GM19328 (cell line): Measurements from ENCODE around the gene SCN1B.
"Not testable (repeated sequence)": the region's sequence is repeated elsewhere in the genome, so short reads cannot be mapped to it uniquely, and the experiment has no call there.

Experiments used
- ATAC-seq: cut with Tn5 transposase; IDR thresholded peaks from one replicate; pipeline ENCODE4 v1.9.1; 2021; ENCODE audit warnings: mild to moderate bottlenecking, moderate library complexity; ENCODE audit not compliant: unreplicated experiment

Gene SCN1B

DNA sequence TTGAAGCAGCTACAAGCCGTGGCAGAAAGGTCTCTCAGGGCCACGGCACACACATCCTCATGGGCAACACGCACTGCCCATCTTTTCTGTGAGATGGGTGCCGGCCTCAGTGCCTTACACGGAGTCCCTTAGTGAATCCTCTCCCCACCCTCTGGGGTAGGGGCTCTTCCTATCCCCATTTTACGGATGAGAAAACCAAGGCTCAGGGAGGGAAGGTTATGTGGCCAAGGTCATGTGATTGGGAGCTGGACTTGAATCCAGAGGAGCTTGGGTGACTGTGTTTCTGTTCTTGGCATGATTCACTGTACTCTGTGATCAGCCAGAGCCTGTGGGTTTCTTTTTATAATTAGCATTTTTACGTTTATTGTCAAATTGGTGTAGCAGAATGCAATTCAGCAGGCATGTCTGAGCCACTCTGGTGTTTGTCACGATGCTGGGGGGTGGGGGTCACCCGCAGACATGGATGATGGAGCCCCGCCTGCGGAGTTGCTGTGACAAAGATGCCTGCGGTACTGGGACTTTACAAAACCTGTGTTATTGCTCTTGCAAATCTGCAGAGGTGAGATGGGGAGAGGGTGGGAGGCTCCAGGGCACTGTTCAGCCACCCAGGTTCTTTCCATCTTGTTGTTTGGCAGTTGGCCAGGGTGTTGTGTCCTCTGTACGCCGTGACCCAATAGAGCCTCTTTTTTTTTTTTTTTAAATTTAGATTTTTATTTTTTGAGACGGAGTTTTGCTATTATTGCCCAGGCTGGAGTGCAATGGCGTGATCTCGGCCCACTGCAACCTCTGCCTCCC is 4.5 kb downstream of the SCN1B start:
- ATAC-seq = no peak

DNA sequence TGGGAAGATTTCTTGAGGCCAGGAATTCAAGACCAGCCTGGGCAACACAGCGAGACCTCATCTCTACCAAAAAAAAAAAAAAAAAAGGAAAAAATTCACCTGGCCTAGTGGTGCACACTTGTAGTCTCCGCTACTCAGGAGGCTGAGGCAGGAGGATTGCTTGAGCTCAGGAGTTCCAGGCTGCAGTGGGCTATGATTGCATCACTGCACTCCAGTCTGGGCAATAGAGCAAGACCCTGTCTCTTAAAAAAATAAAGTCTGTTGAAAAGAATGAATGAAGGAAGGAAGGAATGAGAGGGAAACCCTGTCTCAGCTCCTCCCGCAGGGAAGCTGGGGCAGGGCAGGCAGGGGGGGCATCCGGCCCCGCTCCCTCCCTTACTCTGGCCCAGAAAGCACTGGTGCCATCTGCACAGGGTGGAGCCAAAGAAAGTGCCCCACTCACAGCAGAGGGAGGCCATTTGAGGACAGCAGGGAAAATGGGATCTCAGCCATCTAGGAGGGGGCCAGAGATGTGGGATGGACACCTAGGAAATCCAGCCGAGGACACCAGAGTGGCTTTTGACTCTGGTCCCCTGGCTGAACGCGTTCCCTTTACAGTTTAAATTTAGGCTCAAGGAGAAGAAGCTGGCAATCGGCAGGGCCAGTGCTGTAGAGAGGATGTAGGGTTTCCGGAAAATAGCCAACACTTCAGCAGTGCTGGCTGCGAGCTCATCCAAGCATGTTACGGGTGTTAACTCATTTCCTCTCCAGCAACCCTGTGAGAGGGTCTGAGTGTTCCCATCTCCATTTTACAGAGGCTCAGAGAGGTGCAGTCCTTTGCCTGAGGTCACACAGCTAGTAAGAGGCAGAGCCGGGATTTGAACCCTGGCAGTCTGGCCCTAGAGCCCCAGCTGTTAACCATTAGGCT is 7.7 kb downstream of the SCN1B start:
- ATAC-seq = no peak

GRCh38 chr19:35038623-35039512 is 8.6 kb downstream of the SCN1B start:
- no peak for ATAC-seq

GRCh38 chr19:35039881-35040825 is 9.9 kb downstream of the SCN1B start:
- ATAC-seq = no peak

DNA sequence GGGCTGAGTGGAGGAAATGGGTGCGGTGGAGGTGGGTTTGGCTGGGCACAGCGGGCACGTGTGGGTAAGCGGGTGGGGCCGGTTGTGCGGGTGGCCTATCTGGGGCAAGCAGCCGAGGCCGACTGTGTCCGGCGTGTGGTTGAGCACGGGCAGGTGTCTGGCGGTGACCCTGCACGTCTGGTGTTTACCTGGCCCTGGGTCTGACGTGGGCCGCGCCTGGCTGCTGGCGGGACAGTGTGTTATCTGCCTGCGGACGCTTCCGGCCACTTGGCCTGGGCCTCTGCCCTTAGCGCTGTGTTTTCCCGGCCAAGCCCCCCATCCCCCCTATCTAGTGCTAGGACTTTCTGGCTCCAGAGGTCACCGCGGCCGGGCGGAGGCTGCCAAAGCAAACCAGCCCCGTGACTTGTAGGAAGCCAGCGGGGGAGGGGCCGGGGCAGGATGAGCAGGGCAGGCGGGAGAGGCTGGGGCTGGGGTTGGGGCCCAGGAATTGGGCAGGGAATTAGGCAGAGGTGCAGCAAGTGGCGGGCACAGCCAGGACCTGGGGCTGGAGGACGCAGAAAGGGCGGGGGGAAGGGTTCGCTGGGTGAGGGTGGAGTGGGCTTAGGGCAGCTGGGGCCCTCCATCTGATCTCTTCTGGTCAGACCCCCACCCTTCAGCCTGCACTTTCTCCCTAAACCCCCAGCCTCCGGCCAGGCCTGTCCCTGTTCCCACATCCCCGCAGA is 10.7 kb downstream of the SCN1B start:
- no peak for ATAC-seq

DNA sequence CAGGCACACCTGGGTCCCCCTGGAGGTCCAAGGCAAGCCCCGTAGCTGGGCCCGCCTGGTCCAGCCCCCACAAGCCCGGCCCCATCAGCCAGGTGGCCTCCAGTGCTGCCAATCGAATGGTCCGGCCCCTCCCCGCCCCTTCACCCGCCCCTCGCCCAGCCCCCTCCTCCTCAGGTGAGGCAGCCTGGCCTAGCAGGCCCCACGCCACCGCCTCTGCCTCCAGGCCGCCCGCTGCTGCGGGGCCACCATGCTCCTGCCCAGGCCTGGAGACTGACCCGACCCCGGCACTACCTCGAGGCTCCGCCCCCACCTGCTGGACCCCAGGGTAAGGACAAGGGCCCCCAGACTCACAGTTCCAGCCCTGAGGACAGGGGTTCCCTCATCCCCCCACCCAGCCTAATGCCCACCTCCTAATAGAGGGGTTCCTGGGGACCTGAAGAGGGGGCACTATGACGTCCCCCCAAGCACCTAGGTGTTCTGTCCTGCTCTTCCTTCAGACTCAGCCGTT is 11.3 kb downstream of the SCN1B start, which contains the start of gene HPN:
Gene HPN (plus strand): TSS at position 174 of the 508 bp plus-strand sequence. CDS start 786 bp downstream, outside the sequence.
- no peak for ATAC-seq

GRCh38 chr19:35042056-35042730 is 11.9 kb downstream of the SCN1B start:
- no peak for ATAC-seq

- no peak for ATAC-seq
These were observed 12.8 kb downstream of the SCN1B start for GRCh38 chr19:35042954-35043604.

GRCh38 chr19:35043906-35044305 is 13.6 kb downstream of the SCN1B start:
- ATAC-seq = no peak

DNA sequence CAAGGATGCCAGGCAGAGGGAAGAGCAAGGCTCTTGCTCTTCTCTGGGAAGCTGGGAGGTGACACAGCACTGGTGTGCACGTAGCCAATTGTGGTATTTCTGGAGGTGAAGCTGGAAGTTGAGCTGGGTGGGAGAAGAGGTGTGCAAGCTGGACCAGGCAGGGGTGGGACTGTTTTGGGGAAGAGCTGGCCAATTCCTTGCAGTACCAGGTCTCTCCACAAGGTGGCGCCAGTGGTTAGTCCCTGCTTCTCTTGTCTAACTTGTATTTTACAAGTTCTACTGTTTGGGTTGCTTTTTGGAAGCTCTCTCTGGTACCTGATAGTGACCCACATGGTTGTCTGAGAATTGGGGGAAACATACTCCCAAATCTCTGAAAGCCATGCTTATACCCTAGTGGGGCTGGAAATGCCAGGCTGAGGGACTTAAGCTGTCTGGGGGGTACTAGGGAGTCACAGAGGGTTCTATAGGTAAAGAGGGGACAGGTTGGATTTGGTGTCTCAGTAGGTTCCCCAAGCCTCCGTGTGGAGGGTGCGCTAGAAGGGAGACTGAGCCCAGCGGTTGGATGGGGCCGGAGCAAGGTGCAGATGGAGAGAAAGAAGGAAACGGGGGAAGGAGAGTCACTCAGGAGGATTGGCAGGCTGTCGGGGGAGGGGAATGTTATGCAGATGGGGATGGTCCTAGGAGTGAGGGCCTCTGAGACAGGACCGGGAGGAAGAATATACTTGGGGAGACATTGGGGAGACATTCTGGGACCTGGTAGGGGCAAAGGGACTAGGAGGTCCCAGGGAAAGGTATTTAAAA is 14.2 kb downstream of the SCN1B start:
- ATAC-seq = no peak

DNA sequence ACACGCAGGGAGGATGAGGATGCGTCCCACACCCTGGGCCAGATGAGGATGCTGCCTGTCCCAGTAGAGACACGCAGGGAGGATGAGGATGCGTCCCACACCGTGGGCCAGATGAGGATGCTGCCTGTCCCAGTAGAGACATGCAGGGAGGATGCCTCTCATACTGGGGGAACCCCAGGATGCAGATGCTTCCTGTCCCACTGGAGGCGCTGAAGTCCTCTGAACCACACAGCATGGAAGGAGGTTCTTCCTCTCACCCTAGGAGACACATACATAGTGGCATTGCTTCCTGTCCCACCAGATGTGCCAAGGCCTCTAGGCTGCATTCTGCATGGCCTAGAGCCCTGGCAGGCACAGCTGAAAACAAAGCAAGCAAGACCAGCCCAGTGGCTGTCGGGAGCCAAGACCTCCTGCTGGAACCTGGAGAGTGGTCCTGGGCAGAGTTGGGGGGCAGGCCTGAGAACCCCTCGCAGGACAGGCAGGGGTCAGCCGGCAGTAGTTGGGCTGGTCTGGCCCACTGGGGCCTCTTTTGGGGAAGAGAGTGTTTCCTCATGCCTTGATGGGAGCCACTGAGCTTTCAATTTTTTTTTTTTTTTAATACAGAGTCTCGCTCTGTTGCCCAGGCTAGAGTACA is 15.5 kb downstream of the SCN1B start:
- ATAC-seq = no peak

GRCh38 chr19:35046461-35046860 is 16.2 kb downstream of the SCN1B start:
- no peak for ATAC-seq

DNA sequence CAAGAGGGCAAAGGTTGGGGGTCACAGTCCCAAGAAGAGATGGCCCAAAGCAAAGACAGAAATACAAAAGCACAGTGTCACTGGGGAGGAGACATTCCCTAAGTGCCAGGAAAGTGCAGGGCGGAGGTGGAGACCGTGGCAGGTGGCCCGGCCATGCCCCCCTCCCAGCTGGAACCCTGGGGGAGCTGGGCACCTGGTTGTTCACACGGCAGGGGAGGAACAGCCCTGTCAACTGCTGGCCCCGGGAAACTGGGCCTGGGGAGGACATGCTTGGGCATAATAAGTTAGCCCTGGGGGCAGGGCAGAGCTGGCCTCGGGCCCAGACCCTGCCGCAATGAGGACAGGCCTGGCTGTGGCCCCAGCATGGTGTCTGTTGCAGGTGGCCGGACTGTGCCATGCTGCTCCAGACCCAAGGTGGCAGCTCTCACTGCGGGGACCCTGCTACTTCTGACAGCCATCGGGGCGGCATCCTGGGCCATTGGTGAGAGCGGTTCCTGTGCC is 18.7 kb downstream of the SCN1B start:
- ATAC-seq = no peak

- ATAC-seq = no peak
These were observed 19.2 kb downstream of the SCN1B start for GRCh38 chr19:35049456-35049855.

GRCh38 chr19:35050662-35051061 is 20.4 kb downstream of the SCN1B start:
- ATAC-seq = not testable (repeated sequence)

GRCh38 chr19:35051268-35051667 is 21.0 kb downstream of the SCN1B start:
- ATAC-seq = not testable (repeated sequence)
